Upper lobe of left lung (tissue), 6 donors: ENCODE data around the gene DYNC2I2. TPM values are rescaled to one million over a fixed set of nuclear protein-coding genes. Genes with fewer than 3 reads are reported as not detected.
"Not testable (repeated sequence)": the region's sequence is repeated elsewhere in the genome, so short reads cannot be mapped to it uniquely, and the experiment has no call there.

Experiments
- ATAC-seq, 2 donors: fragments of 200-7000 bp; cut with Tn5 transposase; one replicate each; pipeline ENCODE4 v1.9.1; 2022; ENCODE audit warnings: mild to moderate bottlenecking in 2 of 2, moderate library complexity in 2 of 2; ENCODE audit not compliant: low FRiP score in 2 of 2
- DNase-seq, 2 donors: peaks; one replicate each; pipeline ENCODE4 v3.0.0-alpha.2; 2019 to 2020
- H3K27ac ChIP-seq, 4 donors: fragments of 200-600 bp; sonication (generic); one replicate each; pipeline ENCODE4 v1.5.1; 2016 to 2019
- H3K27me3 ChIP-seq, 4 donors: fragments of 200-600 bp; sonication (generic); one replicate each; pipeline ENCODE4 v1.5.1; 2017 to 2019
- H3K36me3 ChIP-seq, 4 donors: fragments of 200-600 bp; sonication (generic); one replicate each; pipeline ENCODE4 v1.5.1; 2016 to 2019
- H3K4me1 ChIP-seq, 4 donors: fragments of 200-600 bp; sonication (generic); one replicate each; pipeline ENCODE4 v1.5.1; 2018 to 2019
- H3K4me3 ChIP-seq, 4 donors: fragments of 200-600 bp; sonication (generic); one replicate each; pipeline ENCODE4 v1.5.1; 2017 to 2019; ENCODE audit warnings: mild to moderate bottlenecking in 2 of 4, moderate library complexity in 1 of 4
- H3K9me3 ChIP-seq, 4 donors: fragments of 200-600 bp; sonication (generic); one replicate each; pipeline ENCODE4 v1.5.1; 2018 to 2019
- CTCF ChIP-seq, 6 experiments: fragments of 450-650 bp in 4 of 6; fragments of 200-600 bp in 2 of 6; sonication (generic) in 2 of 6; IDR thresholded peaks; one replicate each; pipeline ENCODE4 v1.5.1; 2016 to 2019; ENCODE audit warnings: antibody characterized with exemption in 6 of 6
- EP300 ChIP-seq, 4 donors: sonication (generic); formaldehyde crosslinking; IDR thresholded peaks; one replicate each; pipeline ENCODE4 v1.5.1; 2017; ENCODE audit warnings: antibody characterized with exemption in 4 of 4, control low read depth in 2 of 4
- POLR2A ChIP-seq, 4 donors: fragments of 450-650 bp; IDR thresholded peaks; one replicate each; pipeline ENCODE4 v1.5.1; 2016 to 2017; ENCODE audit warnings: antibody characterized with exemption in 4 of 4, mild to moderate bottlenecking in 2 of 4
- POLR2AphosphoS5 ChIP-seq, 2 donors: sonication (generic); formaldehyde crosslinking; IDR thresholded peaks; one replicate each; pipeline ENCODE4 v1.5.1; 2017; ENCODE audit warnings: antibody characterized with exemption in 2 of 2
- WGBS, 2 donors: methylation state at CpG; one replicate each; pipeline ENCODE4 v1.1.5; 2017 to 2018; 5-methylcytosine and 5-hydroxymethylcytosine counted together
- total RNA-seq, 6 donors: library from RNA; depleted of rRNA in 4 of 6; stranded (reverse); fragments of >200 nt in 4 of 6; gene quantifications; one replicate each; pipeline versions ENCODE4 v1.1.0 to v1.2.1, GENCODE V29; 2016 to 2021
- donor health status: DM: no; HTN: no; CAD: no; lungs with moderate emphysema.
- donor health status: DM: no; HTN: yes; CAD: no; lungs with severe emphysema.

The DYNC2I2 gene
- total RNA-seq, 6 donors from 2014 or later, result 47.8 to 105 (median 76.8) TPM

- ATAC-seq (no peak), DNase-seq (no peak)
- Histone ChIP-seq H3K4me1 (no peaks in the 10 kb centered on the region), H3K36me3 (no peaks in the 10 kb centered on the region), H3K9me3 (no peaks in the 10 kb centered on the region), H3K27me3 (no peaks in the 10 kb centered on the region), H3K27ac (no peak overlapping the region), H3K4me3 (no peak overlapping the region)
- TF ChIP-seq POLR2A (IDR thresholded peaks at IDR 0.05) (no peak), CTCF (IDR thresholded peaks at IDR 0.05) (no peak), EP300 (IDR thresholded peaks at IDR 0.05) (no peak), POLR2AphosphoS5 (IDR thresholded peaks at IDR 0.05) (no peak)
- WGBS, 2 donors, result 92 to 95% methylated on average over 6 of the region's 6 CpGs
Observed at GRCh38 chr9:128669786-128670185, 13.1 kb upstream of the DYNC2I2 start.

- WGBS, 2 donors, result 85 to 88% methylated on average over 8 of the region's 8 CpGs
- not testable (repeated sequence) for H3K36me3 ChIP-seq, H3K9me3 ChIP-seq, H3K4me3 ChIP-seq, ATAC-seq, H3K4me1 ChIP-seq, H3K27me3 ChIP-seq, H3K27ac ChIP-seq, DNase-seq
Observed at GRCh38 chr9:128666481-128666941, 9.9 kb upstream of the DYNC2I2 start.

- no peak for TF ChIP-seq CTCF (IDR thresholded peaks at IDR 0.05)
- no peak for TF ChIP-seq EP300 (IDR thresholded peaks at IDR 0.05)
- TF ChIP-seq POLR2AphosphoS5 (IDR thresholded peaks at IDR 0.05), result no peak
- no peak for TF ChIP-seq POLR2A (IDR thresholded peaks at IDR 0.05)
- no peak for ATAC-seq
- WGBS, 2 donors, result 91 to 98% methylated on average over 3 of the region's 3 CpGs
- no peaks in the 10 kb centered on the region for H3K27me3 ChIP-seq
- no peaks in the 10 kb centered on the region for H3K36me3 ChIP-seq
- H3K9me3 ChIP-seq, result no peaks in the 10 kb centered on the region
- H3K4me1 ChIP-seq, result peaks cover 6 to 15% (median 10%) of the 10 kb centered on the region in 4 donors
- no peak overlapping the region for H3K4me3 ChIP-seq
- no peak overlapping the region for H3K27ac ChIP-seq
- DNase-seq, result no peak
Observed at GRCh38 chr9:128657796-128658195, 1.1 kb upstream of the DYNC2I2 start.

GRCh38 chr9:128657344-128657704 is 677 bp upstream of the DYNC2I2 start:
- Histone ChIP-seq H3K4me1 (peaks cover 6 to 15% (median 10%) of the 10 kb centered on the region in 4 donors), H3K36me3 (no peaks in the 10 kb centered on the region), H3K27me3 (no peaks in the 10 kb centered on the region), H3K27ac (peak overlapping the region; percentile 97 to 99 (median 98)), H3K9me3 (no peaks in the 10 kb centered on the region), H3K4me3 (peak overlapping the region in 2 of 4 donors; percentile 78 to 89)
- 96 to 97% methylated on average over 13 of the region's 13 CpGs for WGBS, 2 donors
- no peak for DNase-seq
- TF ChIP-seq EP300 (IDR thresholded peaks at IDR 0.05) (no peak), CTCF (IDR thresholded peaks at IDR 0.05) (no peak), POLR2A (IDR thresholded peaks at IDR 0.05) (no peak), POLR2AphosphoS5 (IDR thresholded peaks at IDR 0.05) (no peak)
- ATAC-seq, result no peak

- Histone ChIP-seq H3K9me3 (no peaks in the 10 kb centered on the region), H3K4me3 (no peak overlapping the region), H3K27ac (no peak overlapping the region), H3K36me3 (no peaks in the 10 kb centered on the region), H3K4me1 (peaks cover 6 to 15% (median 10%) of the 10 kb centered on the region in 4 donors), H3K27me3 (no peaks in the 10 kb centered on the region)
- WGBS, 2 donors, result 94 to 96% methylated on average over 1 of the region's 1 CpG
- ATAC-seq, result no peak
- DNase-seq, result no peak
- TF ChIP-seq CTCF (IDR thresholded peaks at IDR 0.05) (no peak), POLR2AphosphoS5 (IDR thresholded peaks at IDR 0.05) (no peak), POLR2A (IDR thresholded peaks at IDR 0.05) (no peak), EP300 (IDR thresholded peaks at IDR 0.05) (no peak)
Observed at GRCh38 chr9:128654481-128654880, 2.2 kb downstream of the DYNC2I2 start.
